Measurements from ENCODE around the gene PCCA. TPM values are rescaled to one million over a fixed set of nuclear protein-coding genes. Genes with fewer than 3 reads are reported as not detected.
"Not testable (repeated sequence)": the region's sequence is repeated elsewhere in the genome, so short reads cannot be mapped to it uniquely, and the experiment has no call there.

Gene PCCA
- total RNA-seq, 1 donor from 2014 or later = 24.4 TPM

- DNase-seq (ENCODE audit: extremely low read depth, low read depth, low spot score) = no peak
Observed at GRCh38 chr13:100341327-100341726, 252.4 kb downstream of the PCCA start.

- no peak for DNase-seq (ENCODE audit: extremely low read depth, low read depth, low spot score)
Observed at GRCh38 chr13:100344544-100344943, 255.7 kb downstream of the PCCA start.

- DNase-seq (ENCODE audit: extremely low read depth, low read depth, low spot score) = no peak
Observed at GRCh38 chr13:100347968-100348367, 259.1 kb downstream of the PCCA start.

GRCh38 chr13:100349594-100349993, 260.7 kb downstream of the PCCA start:
- DNase-seq (ENCODE audit: extremely low read depth, low read depth, low spot score) = no peak

GRCh38 chr13:100350601-100351000, 261.7 kb downstream of the PCCA start:
- DNase-seq (ENCODE audit: extremely low read depth, low read depth, low spot score) = no peak

GRCh38 chr13:100356426-100356825, 267.5 kb downstream of the PCCA start:
- DNase-seq (ENCODE audit: extremely low read depth, low read depth, low spot score) = no peak

- DNase-seq (ENCODE audit: extremely low read depth, low read depth, low spot score) = no peak
Observed at GRCh38 chr13:100356889-100357288, 268.0 kb downstream of the PCCA start.

- DNase-seq (ENCODE audit: extremely low read depth, low read depth, low spot score) = no peak
Observed at GRCh38 chr13:100357764-100358163, 268.9 kb downstream of the PCCA start.

GRCh38 chr13:100361504-100361903, 272.6 kb downstream of the PCCA start:
- DNase-seq (ENCODE audit: extremely low read depth, low read depth, low spot score) = no peak

- DNase-seq (ENCODE audit: extremely low read depth, low read depth, low spot score) = no peak
Observed at GRCh38 chr13:100362371-100362770, 273.5 kb downstream of the PCCA start.

- no peak for DNase-seq (ENCODE audit: extremely low read depth, low read depth, low spot score)
Observed at GRCh38 chr13:100362781-100363180, 273.9 kb downstream of the PCCA start.

GRCh38 chr13:100363285-100363711, 274.4 kb downstream of the PCCA start:
- no peak for DNase-seq (ENCODE audit: extremely low read depth, low read depth, low spot score)

GRCh38 chr13:100363874-100364273, 275.0 kb downstream of the PCCA start:
- DNase-seq (ENCODE audit: extremely low read depth, low read depth, low spot score) = no peak

- DNase-seq (ENCODE audit: extremely low read depth, low read depth, low spot score) = no peak
Observed at GRCh38 chr13:100364591-100364990, 275.7 kb downstream of the PCCA start.

GRCh38 chr13:100365680-100366079, 276.8 kb downstream of the PCCA start:
- no peak for DNase-seq (ENCODE audit: extremely low read depth, low read depth, low spot score)

- DNase-seq (ENCODE audit: extremely low read depth, low read depth, low spot score) = no peak
Observed at GRCh38 chr13:100378533-100378932, 289.6 kb downstream of the PCCA start.

- DNase-seq (ENCODE audit: extremely low read depth, low read depth, low spot score) = no peak
Observed at GRCh38 chr13:100381595-100382224, 292.8 kb downstream of the PCCA start.

GRCh38 chr13:100382785-100383184, 293.9 kb downstream of the PCCA start:
- no peak for DNase-seq (ENCODE audit: extremely low read depth, low read depth, low spot score)

GRCh38 chr13:100387416-100387815, 298.5 kb downstream of the PCCA start:
- no peak for DNase-seq (ENCODE audit: extremely low read depth, low read depth, low spot score)

- not testable (repeated sequence) for DNase-seq (ENCODE audit: extremely low read depth, low read depth, low spot score)
Observed at GRCh38 chr13:100388150-100388549, 299.3 kb downstream of the PCCA start.

- DNase-seq (ENCODE audit: extremely low read depth, low read depth, low spot score) = no peak
Observed at GRCh38 chr13:100388923-100389322, 300.0 kb downstream of the PCCA start.

- DNase-seq (ENCODE audit: extremely low read depth, low read depth, low spot score) = no peak
Observed at GRCh38 chr13:100389617-100390016, 300.7 kb downstream of the PCCA start.
